ENCODE results near the gene MSH3.
"Not testable (repeated sequence)": the region's sequence is repeated elsewhere in the genome, so short reads cannot be mapped to it uniquely, and the experiment has no call there.

The MSH3 gene

DNA sequence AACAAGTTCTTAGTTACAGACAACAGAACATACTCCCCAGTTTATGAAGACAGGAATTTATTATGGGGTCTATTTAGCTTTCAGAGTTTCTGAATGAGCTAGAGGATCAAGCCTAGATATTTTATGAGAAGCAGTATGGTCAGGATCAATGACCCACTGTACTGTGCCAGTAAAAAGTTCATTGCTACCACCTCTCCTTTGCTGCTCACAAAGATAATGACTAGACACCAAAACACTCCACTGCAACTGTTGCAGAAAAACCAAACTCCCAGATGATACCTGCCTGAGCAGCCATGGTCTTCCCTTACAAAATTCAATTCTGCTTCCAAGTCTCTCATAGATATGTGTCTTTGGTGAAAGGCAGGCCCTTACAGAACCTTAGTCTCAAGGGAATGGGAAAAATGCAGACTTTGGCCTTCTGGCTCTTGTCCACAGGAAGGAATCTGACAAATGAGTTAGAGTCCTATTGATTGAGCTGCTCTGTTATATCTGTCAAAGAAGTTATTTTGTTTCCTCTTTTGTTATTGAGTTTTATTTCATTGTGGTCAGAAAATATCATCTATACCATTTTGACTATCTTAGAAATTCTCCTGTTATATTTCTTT, 231.0 kb downstream of the MSH3 start:
- no peak for DNase-seq (ENCODE audit: extremely low read depth, low read depth)
- TF ChIP-seq, protein P1, sequence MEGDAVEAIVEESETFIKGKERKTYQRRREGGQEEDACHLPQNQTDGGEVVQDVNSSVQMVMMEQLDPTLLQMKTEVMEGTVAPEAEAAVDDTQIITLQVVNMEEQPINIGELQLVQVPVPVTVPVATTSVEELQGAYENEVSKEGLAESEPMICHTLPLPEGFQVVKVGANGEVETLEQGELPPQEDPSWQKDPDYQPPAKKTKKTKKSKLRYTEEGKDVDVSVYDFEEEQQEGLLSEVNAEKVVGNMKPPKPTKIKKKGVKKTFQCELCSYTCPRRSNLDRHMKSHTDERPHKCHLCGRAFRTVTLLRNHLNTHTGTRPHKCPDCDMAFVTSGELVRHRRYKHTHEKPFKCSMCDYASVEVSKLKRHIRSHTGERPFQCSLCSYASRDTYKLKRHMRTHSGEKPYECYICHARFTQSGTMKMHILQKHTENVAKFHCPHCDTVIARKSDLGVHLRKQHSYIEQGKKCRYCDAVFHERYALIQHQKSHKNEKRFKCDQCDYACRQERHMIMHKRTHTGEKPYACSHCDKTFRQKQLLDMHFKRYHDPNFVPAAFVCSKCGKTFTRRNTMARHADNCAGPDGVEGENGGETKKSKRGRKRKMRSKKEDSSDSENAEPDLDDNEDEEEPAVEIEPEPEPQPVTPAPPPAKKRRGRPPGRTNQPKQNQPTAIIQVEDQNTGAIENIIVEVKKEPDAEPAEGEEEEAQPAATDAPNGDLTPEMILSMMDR (IDR thresholded peaks at IDR 0.05; ENCODE audit: low read depth, low read length), result no peak

DNA sequence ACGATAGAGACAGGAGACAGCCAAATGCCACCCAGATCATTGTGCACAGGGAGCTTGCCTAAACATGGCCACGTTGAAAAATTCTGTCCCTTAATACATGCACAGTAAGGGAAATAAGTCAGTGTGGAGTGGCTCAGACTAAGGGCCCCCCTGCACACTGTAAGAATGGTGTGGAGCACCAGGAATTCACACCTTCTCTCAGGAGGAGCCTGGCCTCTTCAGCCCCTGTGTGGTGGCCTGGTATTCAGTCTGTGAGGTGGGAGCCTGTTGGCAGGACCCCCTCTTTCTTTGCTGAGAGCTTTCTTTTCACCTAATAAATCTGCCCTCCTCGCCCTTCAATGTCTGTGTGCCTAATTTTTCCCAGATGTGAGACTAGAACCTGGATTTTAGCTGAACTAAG, 239.6 kb downstream of the MSH3 start:
- DNase-seq (ENCODE audit: extremely low read depth, low read depth), result no peak
- TF ChIP-seq, protein P1 (IDR thresholded peaks at IDR 0.05; ENCODE audit: low read depth, low read length), result no peak

DNA sequence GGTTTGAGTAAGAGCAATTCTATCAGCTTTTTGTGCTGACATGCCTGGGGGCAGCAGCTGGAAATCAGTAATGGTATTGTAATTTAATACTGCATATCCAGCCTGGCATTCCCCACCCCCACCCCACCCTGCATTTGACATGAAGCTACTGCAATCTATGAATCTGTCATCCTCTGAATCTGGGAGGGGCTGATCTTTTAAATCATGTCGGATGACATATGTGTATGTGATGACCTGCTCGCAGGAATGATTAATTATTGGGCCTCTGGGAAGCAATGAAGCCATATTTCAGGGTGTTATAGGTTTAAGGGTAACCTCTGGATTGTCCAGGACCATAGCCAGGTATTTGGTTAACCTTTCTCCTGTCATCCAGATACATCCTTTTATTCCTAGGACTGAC, 241.1 kb downstream of the MSH3 start:
- DNase-seq (ENCODE audit: extremely low read depth, low read depth), result no peak
- TF ChIP-seq, protein P1 (IDR thresholded peaks at IDR 0.05; ENCODE audit: low read depth, low read length), result no peak

DNA sequence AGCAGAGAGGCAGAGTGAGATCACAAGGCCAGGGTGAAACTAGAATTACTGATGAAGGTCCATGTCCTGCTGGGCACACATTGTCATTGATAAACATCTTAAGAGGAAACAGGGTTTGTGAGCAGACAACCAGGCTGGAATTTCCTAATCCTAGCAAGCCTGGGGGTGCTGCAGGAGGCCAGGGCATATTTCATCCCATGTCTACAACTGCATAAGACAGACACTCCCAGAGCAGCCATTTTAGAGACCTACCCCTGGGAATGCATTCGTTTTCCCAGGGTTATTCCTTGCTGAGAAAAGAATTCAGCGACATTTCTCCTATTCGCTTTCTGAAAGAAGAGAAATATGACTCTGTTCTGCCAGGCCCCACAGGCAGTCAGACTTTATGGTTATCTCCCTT, 248.2 kb downstream of the MSH3 start:
- DNase-seq (ENCODE audit: extremely low read depth, low read depth), result not testable (repeated sequence)

DNA sequence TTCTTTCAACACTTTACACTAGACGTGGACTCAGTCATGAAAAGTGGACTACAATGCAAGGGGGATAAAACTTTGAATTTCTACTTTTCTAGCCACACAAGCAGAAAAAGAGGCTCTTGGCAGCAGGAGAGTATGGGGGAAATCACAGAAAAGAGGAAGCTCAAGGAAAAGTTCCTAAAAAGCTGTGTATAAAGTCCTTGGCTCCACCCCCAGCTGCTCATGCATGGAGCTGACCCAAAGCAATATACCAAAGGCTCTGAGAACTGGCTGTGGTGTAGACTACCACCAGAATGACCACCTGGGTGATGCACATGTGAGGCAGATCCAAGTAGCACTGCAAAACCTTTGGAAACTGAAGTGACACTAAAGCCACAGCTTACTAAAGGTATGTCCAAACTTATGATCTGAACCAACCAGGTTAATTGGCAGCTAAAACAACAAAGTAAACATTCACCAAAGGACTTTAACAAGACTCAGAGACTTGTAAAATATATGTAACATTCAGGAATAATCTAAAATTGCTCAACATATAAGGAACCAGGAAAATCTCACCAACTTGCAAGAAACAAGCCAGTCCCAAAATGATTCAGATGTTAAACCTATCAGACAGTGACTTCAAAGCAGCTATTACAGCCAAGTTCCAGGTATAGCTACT, 250.2 kb downstream of the MSH3 start:
- no peak for DNase-seq (ENCODE audit: extremely low read depth, low read depth)
- TF ChIP-seq, protein P1 (IDR thresholded peaks at IDR 0.05; ENCODE audit: low read depth, low read length), result no peak

DNA sequence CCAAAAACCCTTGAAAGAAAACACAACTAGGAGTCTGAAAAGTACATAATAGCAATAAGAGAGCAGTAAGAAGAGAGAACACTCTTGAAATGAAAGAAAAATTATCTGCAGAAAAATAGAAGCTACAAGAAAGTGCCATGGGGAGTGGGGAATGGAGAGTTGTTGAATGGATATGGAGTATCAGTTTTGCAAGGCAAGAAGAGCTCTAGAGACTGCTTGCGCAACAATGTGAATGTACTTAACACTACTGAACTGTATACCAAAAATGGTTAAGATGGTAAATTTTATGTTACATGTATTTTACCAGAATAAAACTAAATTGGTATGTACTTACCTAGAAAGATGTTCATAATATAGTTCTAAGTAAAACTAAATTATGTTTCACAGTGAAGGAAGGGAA, 251.0 kb downstream of the MSH3 start:
- DNase-seq (ENCODE audit: extremely low read depth, low read depth), result no peak
- TF ChIP-seq, protein P1 (IDR thresholded peaks at IDR 0.05; ENCODE audit: low read depth, low read length), result no peak

GRCh38 chr5:80912479-80912878, 258.0 kb downstream of the MSH3 start:
- no peak for DNase-seq (ENCODE audit: extremely low read depth, low read depth)

More at GRCh38 chr5:80912479-80912878, 258.0 kb downstream of the MSH3 start:
- TF ChIP-seq, protein P1 (IDR thresholded peaks at IDR 0.05; ENCODE audit: low read depth, low read length), result no peak

Data from AG09319 (cell line).